Mammary epithelial cell (primary cell): ENCODE results near the gene FUZ.

Source experiments
- EZH2 ChIP-seq: IDR thresholded peaks from 2 replicates; pipeline ENCODE4 v1.6.1; 2012; ENCODE audit warnings: low read length, inconsistent platforms, borderline replicate concordance
- TF ChIP-seq, protein P1 (sequence below), 2 donors: IDR thresholded peaks in 1 of 2; conservative IDR thresholded peaks in 1 of 2; 2 replicates each; pipeline ENCODE4 v1.5.1; 2011 to 2012; ENCODE audit warnings: inconsistent platforms in 2 of 2, low read length in 2 of 2, mild to moderate bottlenecking in 2 of 2, control low read depth in 1 of 2, low read depth in 1 of 2; ENCODE audit not compliant: insufficient read depth in 1 of 2; ENCODE audit errors: extremely low read depth in 1 of 2

- TF ChIP-seq, protein P1, sequence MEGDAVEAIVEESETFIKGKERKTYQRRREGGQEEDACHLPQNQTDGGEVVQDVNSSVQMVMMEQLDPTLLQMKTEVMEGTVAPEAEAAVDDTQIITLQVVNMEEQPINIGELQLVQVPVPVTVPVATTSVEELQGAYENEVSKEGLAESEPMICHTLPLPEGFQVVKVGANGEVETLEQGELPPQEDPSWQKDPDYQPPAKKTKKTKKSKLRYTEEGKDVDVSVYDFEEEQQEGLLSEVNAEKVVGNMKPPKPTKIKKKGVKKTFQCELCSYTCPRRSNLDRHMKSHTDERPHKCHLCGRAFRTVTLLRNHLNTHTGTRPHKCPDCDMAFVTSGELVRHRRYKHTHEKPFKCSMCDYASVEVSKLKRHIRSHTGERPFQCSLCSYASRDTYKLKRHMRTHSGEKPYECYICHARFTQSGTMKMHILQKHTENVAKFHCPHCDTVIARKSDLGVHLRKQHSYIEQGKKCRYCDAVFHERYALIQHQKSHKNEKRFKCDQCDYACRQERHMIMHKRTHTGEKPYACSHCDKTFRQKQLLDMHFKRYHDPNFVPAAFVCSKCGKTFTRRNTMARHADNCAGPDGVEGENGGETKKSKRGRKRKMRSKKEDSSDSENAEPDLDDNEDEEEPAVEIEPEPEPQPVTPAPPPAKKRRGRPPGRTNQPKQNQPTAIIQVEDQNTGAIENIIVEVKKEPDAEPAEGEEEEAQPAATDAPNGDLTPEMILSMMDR (conservative IDR thresholded peaks at IDR 0.05 in 1 of 2, IDR thresholded peaks at IDR 0.05 in 1 of 2; ENCODE audit: extremely low read depth in 1 of 2, insufficient read depth in 1 of 2, low read depth in 1 of 2, low read length in 2 of 2): no peak
- TF ChIP-seq EZH2: no peak
Measured at GRCh38 chr19:49833599-49833998, 20.5 kb upstream of the FUZ start.
